A673 (cell line): ENCODE data around the gene POLD2. TPM values are rescaled to one million over a fixed set of nuclear protein-coding genes. Genes with fewer than 3 reads are reported as not detected.

Experiments
- BruUV-seq: library from RNA; stranded (reverse); fragments of 400-500 nt; replicated peaks from 2 replicates; lab custom pipeline; 2021; lab: Mats Ljungman, UMichigan
- CTCF ChIA-PET: fragments of 300-600 bp; sonication (Branson Sonifier 250); formaldehyde crosslinking; loops from one replicate; lab custom pipeline; 2022; ENCODE audit warnings: antibody characterized with exemption; lab: Charles Lee
- POLR2A ChIA-PET: fragments of 300-600 bp; sonication (Branson Sonifier 250); formaldehyde crosslinking; loops from one replicate; lab custom pipeline; 2022; ENCODE audit warnings: antibody characterized with exemption; ENCODE audit not compliant: low non-redundant PET; lab: Charles Lee
- DNase-seq: peaks from one replicate; pipeline ENCODE4 v3.0.0-alpha.2; 2015; ENCODE audit warnings: low spot score
- H3K27ac ChIP-seq: fragments of 200-600 bp; sonication (generic); 2 replicates; pipeline ENCODE4 v1.5.1; 2016; ENCODE audit warnings: mixed run types, low read depth, mild to moderate bottlenecking, mixed read lengths, antibody characterized with exemption, low read length; ENCODE audit not compliant: poor library complexity, severe bottlenecking
- H3K27me3 ChIP-seq: fragments of 200-600 bp; sonication (generic); replicated peaks from 2 replicates; pipeline ENCODE4 v1.6.1; 2017; ENCODE audit warnings: mixed run types, low read depth, mild to moderate bottlenecking, mixed read lengths, antibody characterized with exemption, low read length; ENCODE audit not compliant: insufficient read depth, poor library complexity
- H3K36me3 ChIP-seq: fragments of 200-600 bp; sonication (generic); 2 replicates; pipeline ENCODE4 v1.6.1; 2016; ENCODE audit warnings: mixed run types, mild to moderate bottlenecking, mixed read lengths, antibody characterized with exemption, low read length; ENCODE audit not compliant: insufficient read depth, poor library complexity, severe bottlenecking
- H3K4me1 ChIP-seq: fragments of 200-600 bp; sonication (generic); 2 replicates; pipeline ENCODE4 v1.6.1; 2017; ENCODE audit warnings: mixed run types, mild to moderate bottlenecking, mixed read lengths, antibody characterized with exemption, low read length; ENCODE audit not compliant: insufficient read depth, poor library complexity, severe bottlenecking
- H3K4me3 ChIP-seq: fragments of 200-600 bp; sonication (generic); 2 replicates; pipeline ENCODE4 v1.5.1; 2016; ENCODE audit warnings: low read depth, mixed run types, mild to moderate bottlenecking, mixed read lengths, low read length; ENCODE audit not compliant: poor library complexity, severe bottlenecking
- H3K9me3 ChIP-seq: fragments of 200-600 bp; sonication (generic); 2 replicates; pipeline ENCODE4 v1.6.1; 2016; ENCODE audit warnings: mixed run types, low read depth, mild to moderate bottlenecking, mixed read lengths, antibody characterized with exemption, low read length; ENCODE audit not compliant: poor library complexity, severe bottlenecking
- CTCF ChIP-seq: fragments of 300-800, 200-600 bp; sonication (generic); conservative IDR thresholded peaks from 2 replicates; pipeline ENCODE4 v1.5.1; 2017; ENCODE audit warnings: low read depth, mild to moderate bottlenecking, antibody characterized with exemption, low read length, moderate library complexity, mixed read lengths
- EZH2 ChIP-seq: fragments of 200-600 bp; sonication (generic); IDR thresholded peaks from 2 replicates; pipeline ENCODE4 v1.6.1; 2017; ENCODE audit warnings: borderline replicate concordance, low read depth, mild to moderate bottlenecking, mixed read lengths, antibody characterized with exemption, low read length; ENCODE audit not compliant: poor library complexity, severe bottlenecking
- intact Hi-C: fragments of 100-400 bp; cut with micrococcal nuclease; formaldehyde crosslinking; loops from one replicate; pipeline ENCODE4 v1.10.0; 2022; ENCODE audit not compliant: unreplicated experiment
- total RNA-seq: library from RNA; stranded (reverse); gene quantifications from 2 replicates; pipeline ENCODE4 v1.2.3, GENCODE V29; 2021

The POLD2 gene
- total RNA-seq, 1 experiment from 2014 or later: 252 TPM

GRCh38 chr7:44076101-44076895 lies 47.0 kb downstream of the POLD2 start:
- H3K27me3 ChIP-seq: no peaks in the 10 kb centered on the region
- H3K27ac ChIP-seq: no peak overlapping the region
- H3K36me3 ChIP-seq: peaks cover 29% of the 10 kb centered on the region
- H3K4me3 ChIP-seq: no peak overlapping the region
- intact Hi-C loops: no loop called here
- POLR2A ChIA-PET: no interaction called here
- H3K4me1 ChIP-seq: peaks cover under 1% of the 10 kb centered on the region
- no peak for TF ChIP-seq CTCF
- TF ChIP-seq EZH2: no peak
- no peak for DNase-seq
- BruUV-seq: no TSS peak
- H3K9me3 ChIP-seq: no peaks in the 10 kb centered on the region
- CTCF ChIA-PET: no interaction called here

- POLR2A ChIA-PET: no interaction called here
- CTCF ChIA-PET: no interaction called here
- no peak for DNase-seq
- TF ChIP-seq EZH2 (no peak), CTCF (no peak)
- BruUV-seq: no TSS peak
- Histone ChIP-seq H3K9me3 (no peaks in the 10 kb centered on the region), H3K4me3 (no peak overlapping the region), H3K4me1 (no peaks in the 10 kb centered on the region), H3K36me3 (peaks cover 29% of the 10 kb centered on the region), H3K27me3 (no peaks in the 10 kb centered on the region), H3K27ac (no peak overlapping the region)
- intact Hi-C loops: no loop called here
Measured at GRCh38 chr7:44075296-44076075, 47.9 kb downstream of the POLD2 start.

GRCh38 chr7:44074349-44074695 lies 49.0 kb downstream of the POLD2 start:
- Histone ChIP-seq H3K4me1 (no peaks in the 10 kb centered on the region), H3K36me3 (peaks cover 27% of the 10 kb centered on the region), H3K9me3 (no peaks in the 10 kb centered on the region), H3K4me3 (no peak overlapping the region), H3K27me3 (no peaks in the 10 kb centered on the region), H3K27ac (no peak overlapping the region)
- DNase-seq: no peak
- ChIA-PET CTCF (no interaction called here), POLR2A (no interaction called here)
- TF ChIP-seq CTCF (no peak), EZH2 (no peak)
- intact Hi-C loops: loop anchor here (5.0 kb wide), 1 partner anchor 123 kb away; no protein-coding TSS in a partner anchor
- no TSS peak for BruUV-seq
